Measurements from ENCODE around the gene CYP46A1. TPM values are rescaled to one million over a fixed set of nuclear protein-coding genes. Genes with fewer than 3 reads are reported as not detected.

The CYP46A1 gene
- polyA plus RNA-seq, 3 donors = 1.5 to 4.6 (median 2.0) TPM

GRCh38 chr14:99700379-99700778 is 16.3 kb downstream of the CYP46A1 start:
- DNase-seq (ENCODE audit: extremely low read depth in 1 of 11, low read depth in 9 of 11, low spot score in 4 of 11) = no peak

DNA sequence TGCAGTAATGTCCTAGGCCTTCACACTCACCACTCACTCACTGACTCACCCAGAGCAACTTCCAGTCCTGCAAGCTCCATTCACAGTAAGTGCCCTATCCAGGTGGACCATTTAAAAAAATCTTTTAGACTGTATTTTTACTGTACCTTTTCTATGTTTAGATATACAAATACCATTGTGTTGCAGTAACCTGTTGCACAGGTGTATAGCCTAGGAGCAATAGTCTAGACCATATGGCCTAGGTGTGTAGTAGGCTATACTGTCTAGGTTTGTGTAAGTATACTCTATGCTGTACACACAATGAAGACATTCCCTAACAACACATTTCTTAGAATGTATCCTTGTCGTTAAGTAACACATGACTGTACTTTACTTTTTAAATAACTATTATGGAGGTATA is 17.2 kb downstream of the CYP46A1 start:
- DNase-seq (ENCODE audit: extremely low read depth in 1 of 11, low read depth in 9 of 11, low spot score in 4 of 11) = no peak

- no peak for DNase-seq (ENCODE audit: extremely low read depth in 1 of 11, low read depth in 9 of 11, low spot score in 4 of 11)
Observed at GRCh38 chr14:99702115-99702514, 18.0 kb downstream of the CYP46A1 start.

GRCh38 chr14:99703381-99703780 is 19.3 kb downstream of the CYP46A1 start:
- no peak for DNase-seq (ENCODE audit: extremely low read depth in 1 of 11, low read depth in 9 of 11, low spot score in 4 of 11)

GRCh38 chr14:99704037-99704436 is 19.9 kb downstream of the CYP46A1 start:
- DNase-seq (ENCODE audit: extremely low read depth in 1 of 11, low read depth in 9 of 11, low spot score in 4 of 11) = no peak

GRCh38 chr14:99706107-99706900 is 22.2 kb downstream of the CYP46A1 start:
- DNase-seq (ENCODE audit: extremely low read depth in 1 of 11, low read depth in 9 of 11, low spot score in 4 of 11) = no peak

DNA sequence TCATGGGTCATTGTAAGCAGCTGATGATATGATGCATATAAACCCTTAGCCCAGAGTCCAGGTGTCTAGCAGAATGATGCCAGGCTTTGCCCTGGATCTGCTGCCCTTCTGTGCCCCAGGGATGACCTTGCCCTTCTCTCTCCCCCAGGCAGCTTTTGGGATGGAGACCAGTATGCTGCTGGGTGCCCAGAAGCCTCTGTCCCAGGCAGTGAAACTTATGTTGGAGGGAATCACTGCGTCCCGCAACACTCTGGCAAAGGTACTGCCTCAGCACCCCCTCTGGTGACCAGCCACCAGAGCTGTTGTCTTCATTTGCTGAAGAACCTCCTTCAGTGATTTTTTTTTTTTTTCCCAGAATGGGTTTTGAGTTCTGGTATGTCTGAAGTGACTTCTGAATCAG is 23.3 kb downstream of the CYP46A1 start:
- no peak for DNase-seq (ENCODE audit: extremely low read depth in 1 of 11, low read depth in 9 of 11, low spot score in 4 of 11)

- DNase-seq (ENCODE audit: extremely low read depth in 1 of 11, low read depth in 9 of 11, low spot score in 4 of 11) = no peak
Observed at GRCh38 chr14:99707921-99708320, 23.8 kb downstream of the CYP46A1 start.

GRCh38 chr14:99708449-99708848 is 24.4 kb downstream of the CYP46A1 start:
- DNase-seq (ENCODE audit: extremely low read depth in 1 of 11, low read depth in 9 of 11, low spot score in 4 of 11) = no peak

GRCh38 chr14:99713972-99714371 is 29.9 kb downstream of the CYP46A1 start:
- DNase-seq (ENCODE audit: extremely low read depth in 1 of 11, low read depth in 9 of 11, low spot score in 4 of 11) = no peak

GRCh38 chr14:99715266-99716000 is 31.3 kb downstream of the CYP46A1 start:
- DNase-seq (ENCODE audit: extremely low read depth in 1 of 11, low read depth in 9 of 11, low spot score in 4 of 11) = no peak

- no peak for DNase-seq (ENCODE audit: extremely low read depth in 1 of 11, low read depth in 9 of 11, low spot score in 4 of 11)
Observed at GRCh38 chr14:99716091-99716849, 32.2 kb downstream of the CYP46A1 start.

GRCh38 chr14:99716850-99717681 is 33.0 kb downstream of the CYP46A1 start:
- no peak for DNase-seq (ENCODE audit: extremely low read depth in 1 of 11, low read depth in 9 of 11, low spot score in 4 of 11)

DNA sequence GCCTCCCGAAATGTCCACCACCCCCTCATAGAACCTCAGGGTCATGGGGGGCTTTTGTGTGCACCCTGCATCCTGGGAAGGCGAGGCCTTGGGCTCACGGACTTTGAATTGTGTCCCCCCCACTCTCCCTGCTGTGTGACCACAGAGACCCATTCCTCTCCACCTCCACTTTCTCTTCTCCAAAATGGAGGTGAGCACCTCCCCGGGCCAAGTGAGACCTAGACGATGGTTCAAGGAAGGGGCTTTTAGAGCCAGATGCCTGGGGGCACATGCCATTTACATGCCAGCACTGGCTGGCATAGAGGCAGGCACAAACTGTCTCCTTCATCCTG is 33.5 kb downstream of the CYP46A1 start:
- no peak for DNase-seq (ENCODE audit: extremely low read depth in 1 of 11, low read depth in 9 of 11, low spot score in 4 of 11)

- no peak for DNase-seq (ENCODE audit: extremely low read depth in 1 of 11, low read depth in 9 of 11, low spot score in 4 of 11)
Observed at GRCh38 chr14:99718031-99718810, 34.1 kb downstream of the CYP46A1 start.

GRCh38 chr14:99718811-99719192 is 34.7 kb downstream of the CYP46A1 start:
- no peak for DNase-seq (ENCODE audit: extremely low read depth in 1 of 11, low read depth in 9 of 11, low spot score in 4 of 11)

DNA sequence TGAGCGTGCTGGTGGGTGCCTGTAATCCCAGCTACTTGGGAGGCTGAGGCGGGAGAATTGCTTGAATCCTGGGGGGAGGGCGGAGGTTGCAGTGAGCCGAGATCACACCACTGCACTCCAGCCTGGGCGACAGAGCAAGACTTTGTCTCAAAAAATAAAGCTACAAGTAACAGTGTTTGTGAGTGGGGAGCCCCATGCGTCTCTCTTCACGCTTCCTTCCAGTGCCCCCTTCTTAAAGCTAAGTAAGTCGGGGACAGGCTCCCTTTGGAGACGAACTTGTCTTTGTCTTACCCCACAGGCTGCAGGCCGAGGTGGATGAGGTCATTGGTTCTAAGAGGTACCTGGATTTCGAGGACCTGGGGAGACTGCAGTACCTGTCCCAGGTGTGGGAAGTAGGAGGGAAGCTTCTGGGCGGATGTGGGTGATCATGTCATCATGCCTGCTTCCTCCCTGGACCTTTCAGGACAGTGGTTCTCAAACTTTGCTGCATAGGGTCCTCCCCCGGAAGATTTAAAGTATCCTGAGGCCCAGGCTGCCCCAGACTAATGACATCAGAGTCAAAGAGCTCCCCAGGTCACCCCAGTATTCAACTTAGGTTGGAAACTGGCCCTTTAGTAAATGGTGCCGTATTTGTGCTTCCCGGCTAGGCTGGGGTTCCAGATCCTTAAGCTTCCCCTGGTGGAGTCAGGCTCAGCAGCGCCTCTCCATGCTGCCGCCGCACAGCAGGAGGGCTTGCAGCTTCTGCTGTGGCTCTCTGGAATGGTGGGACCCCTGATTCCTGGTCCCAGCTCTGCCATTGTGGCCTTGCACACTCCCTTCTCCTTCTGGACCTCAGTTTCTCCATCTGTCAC is 37.1 kb downstream of the CYP46A1 start:
- DNase-seq (ENCODE audit: extremely low read depth in 1 of 11, low read depth in 9 of 11, low spot score in 4 of 11) = no peak

Measured in renal cortex interstitium (tissue), 11 donors.